Limb (tissue), 2 donors: ENCODE data around the gene FRMD4A.
"Not testable (repeated sequence)": the region's sequence is repeated elsewhere in the genome, so short reads cannot be mapped to it uniquely, and the experiment has no call there.

Source experiments
- DNase-seq, 2 donors: peaks; one replicate each; pipeline ENCODE4 v3.0.0-alpha.2; 2016; ENCODE audit errors: extremely low spot score in 2 of 2

The FRMD4A gene

DNA sequence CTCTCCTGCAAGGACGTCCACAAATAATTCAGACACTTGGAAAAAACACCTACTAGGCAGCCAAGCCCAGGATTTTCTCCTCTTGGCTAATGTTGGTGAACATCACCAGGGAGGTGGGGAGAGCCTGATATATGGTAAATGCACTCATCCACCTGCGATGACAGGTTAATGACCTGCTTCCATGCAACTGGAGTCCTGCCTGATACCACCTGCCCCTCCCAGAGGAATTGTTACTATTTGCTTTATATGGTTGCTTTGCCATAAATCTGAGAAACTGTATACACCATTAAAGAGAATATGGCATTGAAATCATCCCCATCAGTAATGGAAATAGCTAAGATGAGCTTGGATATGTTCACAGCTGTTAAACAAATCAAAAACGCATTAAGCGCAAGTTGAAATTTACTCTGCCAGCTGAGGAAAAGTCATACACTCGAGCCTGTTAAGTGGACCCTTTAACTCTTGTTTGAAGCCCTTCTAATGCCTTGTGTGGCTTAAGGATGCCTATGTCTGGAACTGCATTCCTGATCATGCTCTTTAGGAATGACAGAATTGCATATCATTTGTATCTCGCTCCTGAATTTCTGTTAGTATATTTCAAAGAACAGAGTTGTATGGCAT lies 535.6 kb downstream of the FRMD4A start:
- DNase-seq, result no peak

DNA sequence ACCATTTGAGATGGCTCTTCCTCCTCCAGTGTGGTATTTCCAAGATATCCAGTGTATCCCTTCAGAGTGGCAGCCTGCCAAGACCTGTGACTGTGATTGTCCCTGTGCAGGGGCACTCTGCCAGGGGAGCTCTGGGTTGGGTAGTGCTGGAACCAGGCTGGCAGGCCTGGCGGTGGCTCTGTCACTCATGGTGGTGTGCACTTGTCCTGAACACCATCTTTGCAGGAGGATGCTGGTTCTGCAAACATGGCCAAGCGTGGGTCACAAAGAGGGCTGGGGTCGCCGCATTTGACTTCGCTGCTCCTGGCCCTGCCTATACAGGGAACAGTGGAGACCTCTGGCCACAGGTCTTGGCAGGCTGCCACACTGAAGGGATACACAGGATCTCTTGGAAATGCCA lies 538.7 kb downstream of the FRMD4A start:
- no peak for DNase-seq

DNA sequence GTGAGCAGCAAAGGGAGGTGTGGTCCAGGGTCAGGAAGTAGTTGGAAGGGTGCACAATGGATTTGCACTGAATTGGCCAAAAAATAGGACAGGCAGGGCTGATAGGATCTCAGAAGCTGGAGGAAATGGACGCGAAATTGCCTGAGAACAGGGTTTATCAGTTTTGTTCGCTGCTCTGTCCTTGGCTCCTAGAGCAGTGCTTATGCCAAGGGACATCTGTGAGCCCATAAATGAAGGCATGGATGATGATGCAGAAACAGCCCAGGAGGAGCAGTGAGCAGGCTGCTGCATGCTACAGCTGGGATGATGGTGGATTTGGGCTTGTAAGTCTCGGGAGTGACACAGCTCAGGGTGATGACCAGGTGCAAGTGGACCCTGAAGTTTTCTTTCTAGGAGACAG lies 539.2 kb downstream of the FRMD4A start:
- no peak for DNase-seq

DNA sequence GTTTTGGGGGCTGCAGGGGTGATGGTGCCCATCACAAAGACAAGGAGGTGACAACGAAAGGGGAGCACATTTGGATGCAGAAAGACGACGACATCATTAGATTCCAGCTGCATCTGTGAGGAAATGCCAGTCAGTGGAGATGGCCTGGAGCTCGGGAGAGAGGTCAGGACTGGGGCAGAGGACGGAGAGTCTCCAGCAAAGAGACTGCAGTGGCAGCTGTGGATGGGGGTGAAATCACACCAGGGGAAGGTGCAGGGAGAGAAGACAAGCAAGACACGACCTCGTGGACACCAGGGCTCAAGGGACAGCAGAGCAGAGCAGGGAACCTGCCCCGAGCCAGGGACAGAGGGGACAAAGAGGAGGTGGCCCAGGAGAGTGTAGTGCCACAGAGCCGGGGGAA lies 540.5 kb downstream of the FRMD4A start:
- DNase-seq, result no peak

DNA sequence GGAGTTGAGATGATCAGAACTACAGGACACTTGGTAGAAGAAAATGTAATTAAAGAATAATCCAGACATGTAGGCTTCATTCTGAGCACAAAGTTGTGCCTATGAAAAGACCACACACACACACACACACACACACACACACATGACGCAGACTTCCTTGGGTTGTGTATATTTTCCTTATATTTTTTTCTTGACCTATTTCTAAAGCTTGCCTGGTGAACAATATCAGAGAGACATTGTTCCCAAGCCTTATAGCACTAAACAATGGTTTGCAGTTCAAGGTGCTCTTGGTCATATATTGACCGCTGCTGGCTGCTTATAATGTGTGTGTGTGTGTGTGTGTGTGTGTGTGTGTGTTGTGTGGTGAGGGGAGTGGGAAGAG lies 541.3 kb downstream of the FRMD4A start:
- no peak for DNase-seq

DNA sequence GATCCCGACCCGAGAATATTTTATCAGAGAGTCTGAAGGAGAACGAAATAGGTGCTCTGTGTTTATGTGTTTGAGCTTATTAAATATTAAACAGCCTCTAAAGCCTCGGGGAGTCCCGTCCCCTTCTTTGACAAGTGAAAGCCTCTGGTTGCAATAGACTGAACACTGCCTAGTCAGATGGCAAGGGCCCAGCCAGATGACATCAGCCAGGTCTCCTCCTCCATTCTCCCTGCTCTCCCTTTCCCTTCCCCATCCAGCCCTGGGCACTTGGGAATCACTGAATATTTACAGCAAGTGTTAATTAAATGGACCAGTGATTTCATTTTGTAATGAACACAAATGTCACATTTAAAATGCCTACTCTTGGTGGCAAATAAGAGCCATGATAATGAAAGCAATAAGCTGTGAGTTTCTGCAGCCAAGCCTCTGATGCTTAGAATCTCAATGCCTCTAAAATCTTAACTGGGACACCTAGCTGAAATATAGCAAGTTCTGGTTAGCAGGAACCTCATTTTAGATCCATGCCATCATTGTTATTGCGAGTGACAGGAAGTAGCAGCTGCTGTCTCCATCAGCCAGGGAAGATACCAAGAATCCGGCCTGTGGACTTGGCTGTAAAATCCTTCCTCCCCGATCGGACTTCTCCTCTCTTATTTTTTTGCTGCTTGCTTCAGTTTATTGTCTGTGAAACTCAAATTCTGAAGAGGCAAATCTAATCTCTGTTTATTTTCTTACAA lies 541.8 kb downstream of the FRMD4A start:
- DNase-seq, result peak in 1 of 2 donors; percentile 49

DNA sequence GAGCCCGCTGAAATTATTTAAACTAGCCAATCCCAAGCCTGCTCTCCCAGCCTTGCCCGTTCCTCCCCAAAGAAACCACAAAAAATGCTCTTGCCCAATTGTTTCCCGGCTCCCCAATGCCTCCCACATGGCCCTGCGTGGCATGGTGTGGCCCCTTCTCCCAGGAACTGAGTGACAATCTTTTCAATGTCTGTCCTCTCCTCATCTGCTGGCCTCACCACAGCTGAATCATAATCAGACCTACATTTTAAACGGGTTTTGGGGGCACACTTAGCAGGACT lies 542.5 kb downstream of the FRMD4A start:
- no peak for DNase-seq

DNA sequence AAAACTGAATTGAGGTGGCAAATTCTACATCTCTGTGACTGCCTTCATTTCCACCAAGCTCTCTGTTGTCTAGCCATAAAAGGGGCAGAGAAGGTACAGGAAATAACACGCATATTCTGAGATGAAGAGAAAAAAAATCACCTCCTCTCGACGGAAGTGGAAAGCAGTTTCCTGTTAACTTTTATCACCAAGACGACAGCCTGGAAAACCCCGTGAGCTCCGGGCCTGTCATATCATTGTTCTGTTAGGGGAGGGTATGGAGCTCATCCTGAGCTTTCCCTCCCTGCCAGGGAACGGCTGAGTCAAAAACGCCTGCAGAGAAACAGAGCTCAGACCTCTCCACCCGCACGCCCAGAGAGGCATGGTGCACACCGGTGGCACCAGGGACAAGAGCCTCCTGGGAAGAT lies 543.7 kb downstream of the FRMD4A start:
- no peak for DNase-seq

DNA sequence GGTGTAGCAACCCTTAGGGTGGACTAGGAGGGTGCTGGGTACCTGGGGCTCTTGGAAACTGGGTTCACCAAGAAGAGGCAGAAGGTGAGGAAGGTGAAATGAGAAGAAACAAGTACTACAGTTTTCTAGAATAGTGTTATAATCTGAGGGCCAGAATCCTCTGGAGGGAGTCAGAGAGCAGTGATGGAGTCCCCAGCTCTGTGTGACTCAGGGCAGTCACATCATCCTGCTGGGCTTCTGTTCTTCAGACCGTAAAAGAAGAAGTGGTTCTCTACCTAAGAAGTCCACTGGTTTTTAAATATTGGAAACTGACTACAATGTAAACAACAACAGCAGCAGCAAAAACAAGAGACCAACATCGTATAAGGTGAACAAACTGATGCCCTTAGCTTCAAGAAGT lies 546.7 kb downstream of the FRMD4A start:
- no peak for DNase-seq

DNA sequence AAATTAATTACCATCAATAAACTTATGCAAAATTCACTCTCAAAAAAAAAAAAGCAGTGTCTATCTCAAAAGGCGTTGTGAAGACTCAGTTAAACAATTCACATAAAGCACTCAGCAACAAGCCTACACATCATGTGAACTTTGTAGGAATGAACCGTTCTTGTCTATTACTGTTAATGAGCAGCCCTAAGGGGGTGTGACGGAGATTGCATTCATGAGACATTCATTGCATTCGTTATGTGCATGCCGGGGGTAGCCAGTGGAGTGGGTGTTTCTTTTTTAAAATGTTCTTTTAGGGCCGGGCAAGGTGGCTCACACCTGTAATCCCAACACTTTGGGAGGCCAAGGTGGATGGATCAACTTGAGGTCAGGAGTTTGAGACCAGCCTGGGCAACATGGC lies 551.0 kb downstream of the FRMD4A start:
- DNase-seq, result no peak

DNA sequence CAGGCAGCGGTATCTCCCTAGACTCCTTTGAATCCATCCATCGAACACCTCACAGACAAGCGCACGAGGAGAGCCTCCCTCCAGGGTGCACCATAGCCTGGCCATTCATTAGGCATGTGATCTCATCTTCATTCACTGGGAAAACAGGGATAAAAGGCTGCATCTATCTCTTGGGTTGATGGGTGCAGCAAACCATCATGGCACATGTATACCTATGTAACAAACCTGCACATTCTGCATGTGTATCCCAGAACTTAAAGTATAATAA lies 552.1 kb downstream of the FRMD4A start:
- not testable (repeated sequence) for DNase-seq

DNA sequence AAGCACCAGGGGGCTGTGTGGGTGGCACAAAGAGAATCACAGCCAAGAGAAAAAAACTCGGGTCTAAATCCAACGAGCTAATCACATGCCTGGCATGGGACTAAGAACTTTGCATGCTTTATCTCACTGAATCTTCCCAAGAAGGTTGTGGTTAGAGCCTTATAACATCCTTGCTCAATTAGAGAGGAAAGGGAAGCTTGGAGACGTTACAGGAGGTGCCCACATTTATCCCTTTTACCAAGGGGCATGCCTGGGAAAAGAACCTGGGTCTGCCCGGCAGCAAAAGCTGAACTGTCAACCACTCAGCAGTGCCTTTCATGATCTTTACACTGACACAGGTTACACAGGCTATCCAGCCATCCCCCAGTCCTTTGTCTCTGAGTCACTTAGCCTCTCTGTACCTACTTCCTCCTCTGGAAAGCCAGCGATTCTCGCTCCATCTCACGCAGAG lies 553.8 kb downstream of the FRMD4A start:
- DNase-seq, result no peak

DNA sequence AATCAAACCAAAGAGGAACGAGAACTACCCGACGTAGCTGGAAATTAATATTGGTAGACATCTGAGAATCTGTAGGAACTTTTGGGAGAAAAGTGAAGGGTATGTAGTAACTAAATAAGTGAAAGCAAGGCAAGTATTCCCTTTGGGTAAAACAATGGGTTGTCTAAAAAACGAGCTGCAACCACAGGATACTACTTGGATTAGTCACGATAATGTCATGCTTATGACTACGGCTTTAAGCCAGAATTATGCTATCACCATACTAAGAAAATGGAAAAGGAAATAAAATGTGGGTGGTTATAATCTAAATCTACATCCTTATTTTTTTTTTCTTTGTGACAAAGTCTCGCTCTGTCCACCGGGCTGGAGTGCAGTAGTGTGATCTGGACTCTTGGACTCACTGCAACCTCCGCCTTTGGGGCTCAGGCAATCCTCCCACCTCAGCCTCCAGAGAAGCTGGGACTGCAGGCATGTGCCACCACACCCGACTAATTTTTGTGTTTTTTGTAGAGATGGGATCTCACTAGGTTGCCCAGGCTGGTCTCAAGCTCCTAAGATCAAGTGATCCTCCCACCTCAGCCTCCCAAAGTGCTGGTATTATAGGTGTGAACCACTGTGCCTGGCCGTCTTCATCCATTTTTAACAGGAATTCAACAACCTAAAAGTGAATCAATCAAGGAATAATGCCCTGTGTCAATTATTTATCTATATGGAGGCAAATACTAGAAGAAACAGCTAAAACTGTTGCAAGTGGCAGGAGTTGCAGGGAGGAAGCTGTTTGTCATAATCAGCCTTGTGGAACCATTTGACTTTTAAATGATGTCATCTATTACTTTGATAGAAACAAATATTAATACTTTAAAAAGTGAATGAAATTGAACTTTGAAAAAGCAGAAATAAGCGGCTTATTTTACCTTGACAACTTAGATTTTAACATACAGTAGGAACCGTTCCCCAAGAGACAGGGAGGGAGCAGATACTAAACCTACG lies 554.6 kb downstream of the FRMD4A start:
- no peak for DNase-seq

DNA sequence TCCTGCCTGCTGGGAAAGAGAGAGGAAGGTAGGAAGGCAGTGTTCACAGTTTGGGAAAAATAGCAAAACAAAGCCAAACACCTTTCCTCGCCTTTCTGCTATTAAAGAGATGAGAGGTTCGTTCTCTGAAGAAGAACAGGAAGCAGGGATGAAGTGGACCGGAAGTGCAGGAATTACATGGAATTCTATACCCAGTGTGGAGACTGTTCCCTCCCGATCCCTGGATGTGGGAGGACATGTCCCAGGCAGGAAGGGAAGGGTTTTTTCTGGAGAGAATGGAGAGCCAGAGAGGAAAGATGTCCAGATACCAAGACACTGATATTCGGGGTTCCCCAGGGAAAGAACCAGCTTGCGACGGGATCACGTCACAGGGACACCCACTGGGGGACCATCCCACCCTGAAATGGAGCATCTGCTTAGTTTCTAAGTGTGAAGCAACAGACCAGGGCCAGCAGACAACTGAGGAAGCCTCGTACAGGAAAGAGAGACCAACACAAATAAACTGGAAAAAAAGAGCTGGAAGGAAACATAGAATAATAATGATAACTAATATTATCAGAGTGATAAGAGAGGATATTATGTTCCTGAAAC lies 556.3 kb downstream of the FRMD4A start:
- no peak for DNase-seq

DNA sequence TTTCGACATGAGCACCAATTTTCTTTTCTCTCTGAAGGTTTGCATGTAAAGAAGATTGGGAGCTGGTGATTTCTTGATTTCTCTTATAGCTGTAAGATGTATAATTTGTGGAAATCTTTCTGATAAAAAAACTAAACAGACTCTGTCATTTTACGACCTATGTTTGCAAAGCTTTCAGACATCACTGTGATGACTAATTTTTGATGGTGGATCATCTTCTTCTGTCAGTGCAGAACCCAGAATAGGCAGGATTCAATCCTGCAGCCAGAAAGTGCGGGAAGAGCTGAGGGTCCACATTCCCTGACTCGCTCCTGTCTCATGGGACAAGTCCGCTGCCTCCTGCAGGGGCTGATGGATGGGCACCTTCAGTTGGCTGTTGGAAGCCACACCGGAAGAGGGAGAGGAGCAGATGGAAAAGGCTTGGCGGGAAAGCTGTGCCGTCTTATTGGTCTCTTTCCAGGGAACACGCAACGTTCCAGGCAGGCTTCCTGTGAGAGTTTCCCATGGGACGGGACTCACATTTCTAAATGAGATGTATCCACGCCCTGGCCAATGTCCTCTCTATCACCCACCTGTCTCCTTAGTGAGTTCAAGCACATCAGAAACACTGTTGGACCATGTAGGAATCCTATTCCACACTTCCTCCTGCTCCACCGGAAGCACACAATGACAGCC lies 557.1 kb downstream of the FRMD4A start:
- DNase-seq, result no peak

DNA sequence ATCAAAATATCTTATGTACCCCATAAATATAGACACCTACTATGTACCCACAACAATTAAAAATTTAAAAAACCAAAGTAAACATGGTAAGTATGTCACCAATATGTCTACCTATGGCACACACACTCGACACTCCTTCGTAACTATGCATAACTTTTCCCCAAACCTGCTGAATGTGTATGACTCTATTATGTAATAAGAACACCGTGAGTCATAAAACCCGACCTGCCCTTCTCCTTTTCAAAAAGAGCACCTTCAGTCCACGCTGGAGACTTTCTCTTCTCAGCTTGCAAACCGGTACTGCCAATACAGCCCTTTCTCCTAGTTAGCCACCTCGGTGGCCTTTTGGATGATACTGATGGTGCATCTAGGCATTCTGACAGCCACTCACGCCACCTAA lies 557.7 kb downstream of the FRMD4A start:
- DNase-seq, result no peak

DNA sequence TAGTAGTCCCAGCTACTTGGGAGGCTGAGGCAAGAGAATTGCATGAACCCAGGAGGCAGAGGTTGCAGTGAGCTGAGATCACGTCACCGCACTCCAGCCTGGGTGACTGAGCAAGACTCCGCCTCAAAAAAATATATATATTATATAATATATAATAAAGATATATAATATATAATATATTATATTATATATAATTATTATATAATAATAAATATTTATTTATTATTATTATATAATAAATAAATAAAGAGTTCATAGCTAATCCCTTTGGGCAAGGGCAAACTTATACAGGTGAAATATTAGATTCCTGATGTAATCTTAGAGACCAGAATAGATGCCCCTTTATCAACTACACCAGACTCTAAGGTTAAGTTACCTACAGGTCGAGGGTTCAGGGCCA lies 558.7 kb downstream of the FRMD4A start:
- no peak for DNase-seq

DNA sequence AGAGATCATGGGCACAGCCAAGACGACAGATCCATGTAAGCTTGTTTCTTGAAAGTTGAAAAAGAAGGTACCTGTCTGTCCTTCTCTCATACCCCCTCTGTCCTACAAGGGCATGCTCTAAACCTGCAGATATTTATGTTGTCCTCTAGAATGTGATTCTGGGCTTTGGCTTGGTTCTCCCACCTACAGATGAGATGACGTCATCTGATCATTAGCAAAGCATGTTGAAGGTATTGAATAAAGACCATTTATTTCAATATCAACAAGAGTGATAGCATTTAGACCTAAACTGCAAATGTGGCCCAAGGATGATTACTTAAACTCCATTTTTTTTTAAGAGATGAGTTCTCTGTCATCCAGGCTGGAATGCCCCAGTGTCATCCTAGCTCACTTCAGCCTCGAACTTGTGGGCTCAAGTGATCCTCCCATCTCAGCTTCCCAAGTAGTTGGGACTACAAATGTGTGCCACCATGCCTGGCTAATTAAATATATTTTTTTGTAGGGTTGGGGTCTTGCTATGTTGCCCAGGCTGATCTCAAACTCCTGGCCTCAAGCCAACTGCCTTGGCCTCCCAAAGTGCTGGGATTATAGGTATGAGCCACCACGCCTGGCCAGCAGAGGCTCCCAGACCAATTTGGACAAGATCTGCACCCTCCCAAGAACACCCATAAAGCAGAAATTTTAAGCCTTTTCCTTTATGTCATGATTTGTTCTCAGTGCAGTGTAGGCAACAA lies 559.8 kb downstream of the FRMD4A start:
- DNase-seq, result no peak

DNA sequence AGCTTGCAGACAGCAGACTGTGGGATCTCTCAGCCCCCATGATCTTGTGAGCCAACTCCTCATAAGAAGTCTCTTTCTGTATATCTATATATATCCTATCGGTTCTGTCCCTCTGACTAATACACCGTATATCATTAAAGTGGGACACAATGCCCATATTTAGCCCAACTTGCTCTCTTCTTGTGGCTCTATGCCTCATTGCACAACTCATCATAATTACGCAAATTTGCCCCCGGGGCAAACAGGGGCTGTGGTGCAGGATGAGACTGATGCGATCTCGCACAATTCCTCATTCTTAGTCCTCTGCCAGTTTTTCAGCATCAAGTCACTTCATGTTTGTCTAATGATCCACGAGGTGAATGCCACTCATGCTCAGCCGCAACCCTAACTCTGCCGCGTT lies 560.8 kb downstream of the FRMD4A start:
- no peak for DNase-seq

DNA sequence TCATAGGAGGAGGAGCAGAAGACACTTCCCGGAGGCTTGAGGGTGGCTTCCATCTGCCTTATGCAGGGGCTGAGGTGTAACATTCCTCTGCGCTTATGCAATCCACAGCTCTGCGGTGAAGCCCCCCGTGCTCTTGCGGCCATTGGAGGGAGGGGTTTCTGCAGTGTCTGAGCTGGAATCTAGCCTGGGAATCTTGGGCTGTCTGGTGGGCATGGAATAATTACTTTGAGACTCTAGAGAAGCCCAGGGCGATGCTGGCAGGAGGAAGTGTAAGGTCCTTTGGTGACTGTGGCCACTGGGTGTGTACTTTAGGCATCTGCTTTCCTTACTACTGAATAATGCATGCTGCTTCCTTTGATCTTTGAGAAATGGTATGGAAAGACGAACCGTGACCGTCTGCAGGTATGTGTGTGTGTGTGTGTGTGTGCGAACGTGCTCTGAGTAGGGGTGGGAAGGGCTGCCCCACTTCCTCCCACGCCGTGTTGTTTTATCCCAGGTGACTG lies 563.0 kb downstream of the FRMD4A start:
- no peak for DNase-seq

DNA sequence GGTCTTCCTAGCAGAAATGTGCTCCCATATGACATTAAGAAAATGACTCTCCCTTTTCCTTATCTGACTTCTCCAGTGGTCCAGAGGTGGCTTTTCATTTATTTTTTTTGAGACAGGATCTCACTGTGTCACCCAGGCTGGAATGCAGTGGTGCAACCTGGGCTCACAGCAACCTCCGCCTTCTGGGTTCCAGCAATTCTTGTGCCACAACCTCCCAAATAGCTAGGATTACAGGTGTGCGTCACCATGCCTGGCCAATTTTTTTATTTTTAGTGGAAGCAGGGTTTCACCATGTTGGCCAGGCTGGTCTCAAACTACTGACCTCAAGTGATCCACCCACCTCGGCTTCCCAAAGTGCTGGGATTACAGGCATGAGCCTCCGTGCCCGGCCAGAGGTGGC lies 563.6 kb downstream of the FRMD4A start:
- not testable (repeated sequence) for DNase-seq
